Epithelial cell of esophagus (primary cell): ENCODE measurements around the gene TMEM183A.

ENCODE experiments used
- DNase-seq: peaks from one replicate; pipeline ENCODE4 v3.0.0; 2010; ENCODE audit warnings: low read depth
- H3K4me3 ChIP-seq: 2 replicates; pipeline ENCODE4 v1.5.1; 2011; ENCODE audit warnings: mild to moderate bottlenecking, low read length, control low read depth
- TF ChIP-seq, protein P1 (sequence below): IDR thresholded peaks from 2 replicates; pipeline ENCODE4 v1.5.1; 2011; ENCODE audit warnings: low read depth, mild to moderate bottlenecking, low read length, control low read depth, inconsistent platforms; ENCODE audit not compliant: insufficient read depth; ENCODE audit errors: missing control alignments

The TMEM183A gene

DNA sequence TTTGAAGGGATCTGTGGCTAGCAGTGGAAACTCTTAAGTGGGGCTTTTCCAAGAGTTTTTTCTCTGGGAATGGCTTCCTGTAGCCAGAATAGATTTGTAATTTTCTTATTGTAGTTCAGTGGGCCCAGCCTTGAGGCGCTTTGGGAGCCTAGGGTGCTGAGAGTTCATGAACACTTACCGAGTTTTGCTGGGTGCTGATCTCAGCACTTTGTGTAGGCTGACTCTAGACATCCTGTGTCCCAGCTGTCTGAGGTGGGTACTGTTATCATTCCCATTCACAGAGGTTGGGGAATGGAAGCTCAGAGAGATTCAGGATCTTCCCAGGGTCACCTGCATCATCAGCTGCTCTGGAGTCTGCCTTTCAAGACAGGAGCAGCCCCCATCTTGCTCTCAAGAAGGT is 26.1 kb downstream of the TMEM183A start:
- TF ChIP-seq, protein P1, sequence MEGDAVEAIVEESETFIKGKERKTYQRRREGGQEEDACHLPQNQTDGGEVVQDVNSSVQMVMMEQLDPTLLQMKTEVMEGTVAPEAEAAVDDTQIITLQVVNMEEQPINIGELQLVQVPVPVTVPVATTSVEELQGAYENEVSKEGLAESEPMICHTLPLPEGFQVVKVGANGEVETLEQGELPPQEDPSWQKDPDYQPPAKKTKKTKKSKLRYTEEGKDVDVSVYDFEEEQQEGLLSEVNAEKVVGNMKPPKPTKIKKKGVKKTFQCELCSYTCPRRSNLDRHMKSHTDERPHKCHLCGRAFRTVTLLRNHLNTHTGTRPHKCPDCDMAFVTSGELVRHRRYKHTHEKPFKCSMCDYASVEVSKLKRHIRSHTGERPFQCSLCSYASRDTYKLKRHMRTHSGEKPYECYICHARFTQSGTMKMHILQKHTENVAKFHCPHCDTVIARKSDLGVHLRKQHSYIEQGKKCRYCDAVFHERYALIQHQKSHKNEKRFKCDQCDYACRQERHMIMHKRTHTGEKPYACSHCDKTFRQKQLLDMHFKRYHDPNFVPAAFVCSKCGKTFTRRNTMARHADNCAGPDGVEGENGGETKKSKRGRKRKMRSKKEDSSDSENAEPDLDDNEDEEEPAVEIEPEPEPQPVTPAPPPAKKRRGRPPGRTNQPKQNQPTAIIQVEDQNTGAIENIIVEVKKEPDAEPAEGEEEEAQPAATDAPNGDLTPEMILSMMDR = no peak
- DNase-seq = no peak

DNA sequence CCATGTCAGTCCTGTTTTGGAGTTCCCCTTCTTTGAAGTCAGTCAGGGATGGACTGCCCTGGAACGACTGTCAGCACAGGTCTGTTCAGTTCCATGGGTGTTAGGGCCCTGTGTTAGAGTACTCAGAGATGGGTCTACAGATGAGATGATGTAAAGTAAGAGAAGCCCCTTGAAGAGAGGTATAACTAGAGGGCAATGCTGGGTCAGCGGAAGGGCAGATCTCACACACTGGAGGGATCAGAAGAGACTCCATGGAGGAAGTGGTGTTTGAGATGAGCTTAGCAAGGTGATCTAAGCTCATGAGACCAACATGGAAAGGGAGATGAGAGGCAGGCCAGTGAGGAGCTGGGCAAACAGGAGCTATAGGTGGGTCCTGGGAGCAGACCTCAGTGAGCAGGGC is 26.7 kb downstream of the TMEM183A start:
- H3K4me3 ChIP-seq = no peak overlapping the region
- TF ChIP-seq, protein P1 = no peak
- no peak for DNase-seq

More for the DNA sequence above, 26.1 kb downstream of the TMEM183A start:
- no peak overlapping the region for H3K4me3 ChIP-seq

DNA sequence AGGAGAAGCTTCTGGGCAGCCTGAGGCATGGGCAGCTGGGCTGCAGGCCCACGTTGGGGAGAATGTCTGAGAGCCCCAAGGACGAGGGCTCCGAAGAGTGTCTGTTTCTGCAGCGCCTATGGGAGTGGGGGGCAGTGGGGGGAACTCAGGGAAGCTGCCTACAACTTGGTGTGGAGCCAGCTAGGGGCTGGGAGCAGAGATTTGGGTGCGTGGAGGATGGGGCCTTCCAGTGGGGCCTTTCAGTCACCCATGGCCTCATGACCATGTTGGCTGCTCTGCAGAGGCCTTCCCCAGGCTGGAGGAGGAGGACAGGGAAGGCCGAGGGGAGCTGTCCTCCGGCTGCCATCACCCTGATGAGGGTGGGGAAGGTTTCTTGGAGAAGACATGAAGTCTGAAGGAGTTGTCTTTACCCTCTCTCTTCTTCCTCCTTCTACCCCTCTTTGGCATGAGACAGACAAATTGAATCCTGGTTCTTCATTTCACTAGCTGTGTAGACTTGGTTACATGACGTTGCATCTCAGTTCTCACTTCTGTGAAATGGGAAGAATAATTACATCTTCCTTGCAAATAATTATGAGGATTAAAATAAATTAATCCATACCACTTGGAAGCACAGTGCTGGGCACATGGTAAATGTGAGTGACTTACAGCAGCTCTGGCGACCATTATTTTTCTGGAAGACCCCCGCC is 27.4 kb downstream of the TMEM183A start:
- no peak for DNase-seq
- TF ChIP-seq, protein P1 = no peak

DNA sequence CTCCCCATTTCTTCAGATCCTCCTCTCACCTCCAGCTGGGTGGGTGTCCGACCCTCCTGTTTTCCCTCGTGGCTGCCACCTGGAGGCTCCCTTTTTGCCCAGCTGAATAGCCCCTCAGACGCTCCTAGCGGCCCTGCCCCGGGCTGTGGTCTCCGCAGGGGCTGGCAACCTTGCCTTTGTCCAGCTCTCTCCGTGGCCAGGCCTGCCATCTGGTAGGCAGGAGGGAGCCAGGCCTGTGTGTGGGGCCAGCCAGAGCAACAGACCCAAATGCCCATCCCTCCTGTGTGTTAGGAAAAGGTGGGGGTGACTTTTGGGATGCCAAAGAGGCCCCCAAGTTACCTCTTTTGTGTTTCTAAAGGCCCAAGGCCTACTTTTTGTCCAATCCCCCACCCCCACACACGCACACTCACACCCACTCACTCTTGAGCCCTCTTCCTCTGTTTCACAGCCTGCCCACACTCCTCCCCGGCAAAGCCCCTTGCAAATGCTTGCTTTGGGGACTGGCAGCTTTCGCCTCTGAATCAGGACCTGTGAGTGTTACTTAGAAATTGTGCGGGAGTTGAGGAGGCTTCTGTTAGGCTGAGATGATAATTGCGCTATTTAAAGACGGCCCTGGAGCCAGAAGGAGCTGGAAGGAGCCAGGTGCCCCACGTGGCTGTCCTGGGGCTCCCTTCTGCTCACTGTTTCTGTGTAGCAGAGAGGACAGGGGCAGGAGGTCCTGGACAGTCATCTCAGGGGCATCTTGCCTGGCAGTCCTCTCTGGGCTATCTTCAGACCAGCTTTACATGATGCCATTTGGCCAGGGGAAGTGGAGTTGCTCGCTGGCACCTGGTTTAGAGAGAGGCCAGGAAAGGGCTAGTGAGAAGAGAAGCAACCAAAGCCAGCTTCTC is 28.2 kb downstream of the TMEM183A start:
- DNase-seq = no peak
- no peak overlapping the region for H3K4me3 ChIP-seq
- TF ChIP-seq, protein P1 = no peak

More for the DNA sequence above, 27.4 kb downstream of the TMEM183A start:
- H3K4me3 ChIP-seq = no peak overlapping the region

DNA sequence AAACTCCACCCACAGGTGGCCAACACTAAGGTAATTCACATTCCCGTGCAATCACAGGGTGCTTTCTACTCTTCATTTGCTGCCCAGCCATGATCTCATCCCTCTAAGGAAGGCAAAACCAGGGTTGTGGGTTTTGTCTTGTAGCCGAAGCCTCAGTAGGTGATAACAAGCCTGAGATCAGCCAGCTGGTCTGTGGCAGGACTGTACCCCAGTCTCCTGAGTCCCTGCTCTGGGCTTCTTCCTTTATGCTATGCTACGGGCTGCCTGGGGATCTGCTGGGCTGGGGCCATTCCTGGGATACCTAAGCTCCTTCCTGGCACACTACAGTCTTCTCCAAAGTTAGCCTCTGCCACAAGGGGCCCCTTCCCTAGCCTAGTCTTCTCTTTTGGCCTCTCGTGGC is 29.0 kb downstream of the TMEM183A start:
- TF ChIP-seq, protein P1 = no peak

DNA sequence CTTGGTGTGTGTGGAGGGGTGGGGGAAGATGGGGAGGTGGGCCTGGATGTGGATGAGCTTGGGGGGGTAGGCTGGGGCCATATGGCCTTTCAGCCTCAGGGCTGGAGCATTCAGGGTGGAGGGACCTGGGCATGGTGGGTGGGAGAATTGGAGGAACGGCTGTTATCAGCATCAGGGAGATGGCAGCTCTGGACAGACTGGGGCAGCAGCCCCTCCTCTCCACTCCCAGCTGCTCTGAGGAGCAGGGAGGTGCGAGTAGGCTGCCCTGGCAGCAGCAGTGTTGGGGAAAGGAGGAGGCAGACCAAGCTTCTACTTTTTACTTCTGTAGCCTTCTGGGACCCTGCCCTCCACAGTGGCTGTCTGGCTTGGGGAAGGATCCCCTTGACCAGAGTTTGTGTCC is 29.4 kb downstream of the TMEM183A start:
- DNase-seq = no peak
- H3K4me3 ChIP-seq = no peak overlapping the region
- TF ChIP-seq, protein P1 = no peak

More for the DNA sequence above, 29.0 kb downstream of the TMEM183A start:
- no peak for DNase-seq
- no peak overlapping the region for H3K4me3 ChIP-seq
